Fibroblast of mammary gland (primary cell): ENCODE measurements around the gene DNAH1.

Experiments used
- DNase-seq: peaks from one replicate; pipeline ENCODE4 v3.0.0-alpha.2; 2010; ENCODE audit warnings: low read depth
- H3K4me3 ChIP-seq: 2 replicates; pipeline ENCODE4 v1.5.1; 2011; ENCODE audit warnings: low read depth, mild to moderate bottlenecking, low read length, moderate library complexity; ENCODE audit not compliant: control insufficient read depth
- TF ChIP-seq, protein P1 (sequence below): conservative IDR thresholded peaks from 2 replicates; pipeline ENCODE4 v1.5.1; 2011; ENCODE audit warnings: low read depth, low read length, inconsistent platforms; ENCODE audit not compliant: control insufficient read depth, insufficient read depth

Gene DNAH1

DNA sequence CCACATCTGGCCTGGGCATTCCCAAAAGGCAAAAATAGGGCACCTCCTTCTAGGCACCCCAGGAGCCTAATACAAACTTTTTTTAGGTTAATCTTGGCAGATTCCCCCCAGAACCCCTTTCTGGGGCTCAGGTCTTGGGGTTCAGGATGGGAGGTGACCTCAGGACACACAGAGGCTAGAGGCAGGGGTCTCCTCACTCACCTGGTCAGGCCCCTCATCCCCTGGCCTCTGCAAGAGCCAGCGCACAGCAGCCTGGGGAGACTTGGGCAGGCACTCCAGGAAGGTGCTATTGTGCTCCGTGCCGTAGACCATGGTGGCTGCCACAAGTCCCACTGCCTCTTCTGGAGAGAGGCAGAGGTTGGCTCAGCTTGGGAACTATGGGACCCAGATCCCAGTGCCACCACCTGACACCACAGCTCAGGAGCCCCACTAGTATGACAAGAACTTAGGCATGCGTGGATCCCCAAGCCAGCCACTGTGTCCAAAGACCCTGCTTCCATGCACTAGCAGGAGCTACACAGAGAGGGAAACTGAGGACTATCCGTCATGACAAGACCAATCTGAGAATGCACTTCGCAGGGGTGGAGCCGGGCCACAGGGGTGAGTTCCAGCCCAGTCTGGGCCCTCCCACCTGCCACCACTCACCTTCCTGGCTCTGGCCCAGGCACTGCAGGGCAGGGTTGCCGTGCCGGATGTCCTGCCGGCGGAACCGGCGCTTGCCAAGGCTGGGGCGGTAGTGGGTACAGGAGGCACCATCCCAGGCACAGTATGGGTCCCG, 121.4 kb downstream of the DNAH1 start:
- H3K4me3 ChIP-seq: no peak overlapping the region
- no peak for DNase-seq
- TF ChIP-seq, protein P1, sequence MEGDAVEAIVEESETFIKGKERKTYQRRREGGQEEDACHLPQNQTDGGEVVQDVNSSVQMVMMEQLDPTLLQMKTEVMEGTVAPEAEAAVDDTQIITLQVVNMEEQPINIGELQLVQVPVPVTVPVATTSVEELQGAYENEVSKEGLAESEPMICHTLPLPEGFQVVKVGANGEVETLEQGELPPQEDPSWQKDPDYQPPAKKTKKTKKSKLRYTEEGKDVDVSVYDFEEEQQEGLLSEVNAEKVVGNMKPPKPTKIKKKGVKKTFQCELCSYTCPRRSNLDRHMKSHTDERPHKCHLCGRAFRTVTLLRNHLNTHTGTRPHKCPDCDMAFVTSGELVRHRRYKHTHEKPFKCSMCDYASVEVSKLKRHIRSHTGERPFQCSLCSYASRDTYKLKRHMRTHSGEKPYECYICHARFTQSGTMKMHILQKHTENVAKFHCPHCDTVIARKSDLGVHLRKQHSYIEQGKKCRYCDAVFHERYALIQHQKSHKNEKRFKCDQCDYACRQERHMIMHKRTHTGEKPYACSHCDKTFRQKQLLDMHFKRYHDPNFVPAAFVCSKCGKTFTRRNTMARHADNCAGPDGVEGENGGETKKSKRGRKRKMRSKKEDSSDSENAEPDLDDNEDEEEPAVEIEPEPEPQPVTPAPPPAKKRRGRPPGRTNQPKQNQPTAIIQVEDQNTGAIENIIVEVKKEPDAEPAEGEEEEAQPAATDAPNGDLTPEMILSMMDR: no peak

DNA sequence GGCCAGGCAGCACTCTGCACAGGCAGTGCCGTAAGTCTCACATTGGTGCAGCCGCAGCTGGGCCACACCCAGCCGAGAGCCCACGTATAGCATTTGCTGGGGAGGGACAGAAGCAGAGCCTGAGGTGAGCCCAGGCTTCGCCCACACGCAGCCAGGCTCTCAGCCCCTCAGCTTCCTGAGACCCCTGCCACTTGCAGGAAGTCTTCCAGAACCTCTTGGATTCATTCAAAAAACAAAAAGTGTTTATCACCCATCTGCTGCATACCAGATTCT, 121.9 kb downstream of the DNAH1 start:
- DNase-seq: no peak
- H3K4me3 ChIP-seq: no peak overlapping the region
- TF ChIP-seq, protein P1: no peak

DNA sequence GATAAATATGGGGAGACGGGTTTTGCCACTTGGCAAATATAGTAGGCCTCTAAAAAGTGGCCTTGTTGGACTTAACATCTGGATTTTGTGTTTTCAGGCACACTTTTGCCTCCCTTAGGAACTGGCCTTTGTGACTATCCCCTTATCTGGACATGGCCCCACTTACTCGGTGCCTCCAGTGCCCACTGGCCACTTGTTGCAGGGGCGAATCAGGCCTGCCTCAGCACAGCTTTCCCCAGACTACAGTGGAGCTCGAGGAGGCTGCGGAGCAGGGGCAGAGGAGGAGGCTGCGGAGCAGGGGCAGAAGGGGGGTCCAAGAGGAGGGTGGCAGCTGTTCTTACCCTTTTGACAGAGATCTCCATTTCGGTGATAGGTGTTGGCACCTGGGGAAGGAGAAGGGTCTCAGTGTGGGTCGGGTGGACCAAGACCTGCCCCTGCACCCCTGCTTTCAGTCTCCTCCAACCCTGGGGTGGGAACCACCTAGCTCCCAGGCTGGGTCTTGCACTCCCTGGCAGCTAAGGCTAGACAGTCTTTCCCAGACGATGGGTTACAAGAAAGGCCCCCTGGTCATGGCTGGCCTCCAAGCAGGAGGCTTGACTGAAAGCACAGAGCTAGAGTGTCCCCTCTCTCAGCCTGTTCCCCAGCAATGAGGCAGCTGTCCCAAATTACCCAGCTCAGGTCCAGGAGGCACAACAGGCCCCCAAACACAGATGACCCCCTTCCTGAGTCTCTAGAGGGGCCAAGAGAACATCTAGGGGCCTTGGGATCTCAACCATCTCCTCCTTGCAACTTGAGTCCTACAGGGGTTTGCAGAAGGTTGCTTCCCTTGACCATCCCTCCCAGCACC, 122.7 kb downstream of the DNAH1 start:
- no peak for DNase-seq
- TF ChIP-seq, protein P1: no peak
- H3K4me3 ChIP-seq: no peak overlapping the region

DNA sequence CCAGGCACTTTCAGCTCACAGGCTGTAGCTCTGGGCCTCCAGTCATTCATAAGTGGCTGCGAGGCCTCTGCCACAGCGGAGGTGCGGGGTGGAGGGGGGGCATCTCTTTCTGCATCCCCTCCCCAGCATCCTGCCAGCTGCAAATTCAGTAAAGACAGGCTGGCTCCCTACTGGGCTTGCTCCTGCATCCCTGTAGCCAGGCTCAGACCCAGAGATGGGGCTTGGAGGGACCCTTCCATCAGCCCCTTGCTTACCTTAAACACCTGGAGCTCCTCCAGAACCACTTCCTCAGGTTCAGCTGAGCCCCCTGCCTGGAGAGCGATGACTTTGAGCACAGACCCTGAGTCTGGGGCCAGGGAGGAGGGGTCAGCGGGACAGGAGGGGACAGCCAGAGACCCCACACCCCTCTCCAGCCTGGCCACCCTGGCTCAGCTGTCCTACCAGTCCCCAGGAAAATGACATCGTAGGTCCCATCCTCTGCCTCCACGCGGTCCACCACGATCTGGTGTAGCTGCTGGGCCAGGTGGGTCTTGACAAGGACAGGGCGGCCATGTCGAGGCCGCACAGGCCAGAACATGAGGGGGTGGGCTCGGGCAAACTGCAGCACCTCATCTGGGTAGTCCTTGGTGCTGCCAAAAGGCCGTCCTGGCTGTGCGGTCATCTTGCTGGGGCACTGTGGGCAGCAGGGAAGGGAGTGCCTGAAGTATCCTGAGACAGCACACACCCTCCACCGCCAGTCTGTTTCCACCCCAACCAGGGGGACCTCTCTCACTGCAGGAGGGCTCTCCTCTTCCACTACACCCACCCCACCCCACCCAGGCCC, 123.5 kb downstream of the DNAH1 start:
- no peak for DNase-seq
- TF ChIP-seq, protein P1: no peak
- no peak overlapping the region for H3K4me3 ChIP-seq

DNA sequence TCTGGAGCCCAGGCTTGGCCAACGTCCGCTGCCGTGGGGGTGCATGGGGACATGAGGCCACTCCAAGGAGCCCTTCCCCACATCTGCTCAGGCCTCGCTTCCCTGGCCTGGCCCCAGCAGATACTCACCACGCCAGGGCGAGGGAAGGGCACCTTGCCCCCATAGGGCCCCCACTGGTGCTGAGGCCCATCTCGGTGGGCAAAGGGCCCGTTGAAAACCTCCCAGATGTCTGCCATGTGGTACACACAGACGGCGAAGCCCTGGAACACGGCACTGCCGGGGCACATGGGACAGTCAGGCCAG, 124.1 kb downstream of the DNAH1 start:
- TF ChIP-seq, protein P1: no peak
- H3K4me3 ChIP-seq: no peak overlapping the region
- DNase-seq: no peak

DNA sequence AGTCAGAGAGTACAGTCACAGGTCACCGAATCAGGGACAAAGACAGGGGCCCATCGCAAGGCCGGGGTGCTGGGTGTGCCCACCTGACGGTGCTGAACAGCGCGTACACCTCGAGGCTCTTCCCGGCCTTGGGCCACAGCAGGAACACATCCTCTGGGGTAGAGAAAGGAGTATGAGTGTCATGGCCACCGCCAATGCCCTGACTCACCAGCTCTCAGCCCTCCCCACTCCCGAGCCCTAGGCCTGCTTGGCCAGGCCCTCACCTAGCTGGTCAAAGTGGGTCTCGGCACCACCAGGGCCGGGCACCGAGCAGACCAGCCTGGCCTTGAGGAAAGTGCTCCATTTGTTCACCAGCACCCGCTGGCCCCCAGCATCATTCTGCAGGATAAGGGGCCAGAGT, 124.6 kb downstream of the DNAH1 start:
- H3K4me3 ChIP-seq: no peak overlapping the region
- TF ChIP-seq, protein P1: no peak
- DNase-seq: no peak
